A549 treated with CpdA at 1 μM for 4 hours (cell line): ENCODE data around the gene PTPN23. TPM values are rescaled to one million over a fixed set of nuclear protein-coding genes. Genes with fewer than 3 reads are reported as not detected.

Source experiments
- total RNA-seq: library from RNA; stranded (reverse); fragments of 200-300 nt; extraction: Qiagen RNA extraction; gene quantifications from 5 replicates; pipeline ENCODE4 v1.2.3, GENCODE V29; 2022; ENCODE audit warnings: low read depth

PTPN23 gene
- 20.9 to 28.4 TPM (median 22.8 TPM) in 5 replicates for total RNA-seq

DNA sequence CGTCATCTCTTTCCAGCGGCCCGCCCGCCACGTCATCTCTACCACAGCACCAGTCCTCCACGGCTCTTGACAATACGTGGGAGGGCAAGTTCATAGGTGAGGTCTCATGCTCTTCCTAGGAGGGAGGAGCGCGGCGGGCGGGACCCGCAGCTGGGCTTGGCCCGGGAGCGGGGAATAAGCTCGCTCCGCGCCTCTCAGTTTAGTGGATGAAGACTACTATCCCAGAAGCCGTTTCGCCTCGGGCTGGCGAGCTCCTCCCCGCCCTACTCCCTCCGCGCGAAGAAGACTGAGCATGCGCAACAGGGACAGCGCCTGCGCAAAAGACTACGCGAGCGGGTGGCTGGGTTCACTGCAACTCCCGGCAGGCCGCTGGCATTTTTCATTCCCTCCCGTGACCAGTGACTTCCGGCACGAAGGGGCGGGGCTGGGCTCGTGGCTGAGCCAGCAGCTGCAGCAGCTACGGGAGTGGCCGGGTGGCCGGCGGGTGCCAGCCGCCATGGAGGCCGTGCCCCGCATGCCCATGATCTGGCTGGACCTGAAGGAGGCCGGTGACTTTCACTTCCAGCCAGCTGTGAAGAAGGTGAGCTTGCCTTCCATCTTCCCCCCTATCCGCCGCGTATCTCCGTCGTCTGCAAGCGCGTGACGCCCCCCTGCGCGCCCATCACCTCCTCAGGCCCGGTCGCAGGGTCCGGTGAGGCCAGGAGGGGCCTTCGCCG lies at the start of gene PTPN23:
TSS of gene PTPN23 (plus strand) at position 421 of the 716 bp plus-strand sequence. CDS start at position 497, 76 bp downstream.

Other genes starting within 250 kb of the PTPN23 start
- 17.7 to 27.3 TPM (median 18.5 TPM) in 5 replicates for gene SETD2, start 216.9 kb upstream of the PTPN23 start, total RNA-seq
- 18.4 to 22.2 TPM (median 19.6 TPM) in 5 replicates for gene KIF9, start 98.2 kb upstream of the PTPN23 start, total RNA-seq
- 15.9 to 22.3 TPM (median 17.0 TPM) in 5 replicates for gene KLHL18, start 98.1 kb upstream of the PTPN23 start, total RNA-seq
- 22.5 to 31.5 TPM (median 27.5 TPM) in 5 replicates for gene SCAP, start 94.9 kb downstream of the PTPN23 start, total RNA-seq
- gene ELP6, start 132.7 kb downstream of the PTPN23 start, total RNA-seq = 26.7 to 29.6 TPM (median 28.7 TPM) in 5 replicates
- 0.91 to 1.2 TPM (median 0.97 TPM) in 5 replicates for gene CSPG5, start 197.8 kb downstream of the PTPN23 start, total RNA-seq